Glomerular endothelial cell (primary cell): Measurements from ENCODE around the gene MT1G. TPM values are rescaled to one million over a fixed set of nuclear protein-coding genes. Genes with fewer than 3 reads are reported as not detected.
"Not testable (repeated sequence)": the region's sequence is repeated elsewhere in the genome, so short reads cannot be mapped to it uniquely, and the experiment has no call there.

Experiments used
- DNase-seq: peaks from one replicate; pipeline ENCODE4 v3.0.0-alpha.2; 2011; ENCODE audit warnings: low read depth, low spot score; ENCODE audit errors: extremely low read depth
- total RNA-seq: library from RNA; depleted of rRNA; stranded (reverse); fragments of >200 nt; gene quantifications from 2 replicates; pipeline ENCODE4 v1.2.3, GENCODE V29; 2015

MT1G gene
- total RNA-seq, 1 donor from 2014 or later, result not detected

DNA sequence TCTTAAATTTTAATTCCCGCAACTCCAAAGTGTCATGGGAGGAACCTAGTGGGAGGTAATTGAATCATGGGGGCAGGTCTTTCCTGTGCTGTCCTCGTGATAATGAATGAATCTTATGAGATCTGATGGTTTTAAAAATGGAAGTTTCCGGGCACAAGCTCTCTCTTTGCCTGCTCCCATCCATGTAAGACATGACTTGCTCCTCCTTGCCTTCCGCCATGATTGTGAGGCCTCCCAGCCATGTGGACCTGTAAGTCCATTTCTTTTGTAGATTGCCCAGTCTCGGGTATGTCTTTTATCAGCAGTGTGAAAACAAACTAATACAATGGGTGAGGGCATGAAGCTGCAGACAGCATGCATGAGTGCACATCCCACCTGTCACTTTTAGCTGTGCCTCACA is 44.7 kb downstream of the MT1G start:
- not testable (repeated sequence) for DNase-seq

DNA sequence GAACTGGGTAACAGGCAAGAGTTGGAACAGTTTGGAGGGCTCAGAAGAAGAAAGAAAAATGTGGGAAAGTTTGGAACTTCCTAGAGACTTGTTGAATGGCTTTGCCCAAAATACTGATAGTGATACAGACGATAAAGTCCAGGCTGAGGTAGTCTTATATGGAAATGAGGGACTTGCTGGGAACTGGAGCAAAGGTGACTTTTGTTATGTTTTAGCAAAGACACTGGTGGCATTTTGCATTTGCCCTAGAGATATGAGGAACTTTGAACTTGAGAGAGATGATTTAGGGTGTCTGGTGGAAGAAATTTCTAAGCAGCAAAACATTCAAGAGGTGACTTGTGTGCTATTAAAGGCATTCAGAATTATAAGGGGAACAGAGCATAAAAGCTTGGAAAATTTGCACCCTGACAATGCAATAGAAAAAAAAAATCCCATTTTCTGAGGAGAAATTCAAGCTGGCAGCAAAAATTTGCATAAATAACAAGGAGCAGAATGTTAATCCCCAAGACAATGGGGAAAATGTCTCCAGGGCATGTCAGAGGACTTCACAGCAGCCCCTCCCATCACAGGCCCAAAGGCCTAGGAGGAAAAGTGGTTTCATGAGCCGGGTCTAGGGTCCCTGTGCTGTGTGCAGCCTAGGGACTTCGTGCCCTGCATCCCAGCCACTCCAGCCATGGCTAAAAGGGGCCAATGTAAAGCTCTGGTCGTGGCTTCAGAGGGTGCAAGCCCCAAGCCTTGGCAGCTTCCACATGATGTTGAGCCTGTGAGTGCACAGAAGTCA is 46.0 kb downstream of the MT1G start:
- not testable (repeated sequence) for DNase-seq

DNA sequence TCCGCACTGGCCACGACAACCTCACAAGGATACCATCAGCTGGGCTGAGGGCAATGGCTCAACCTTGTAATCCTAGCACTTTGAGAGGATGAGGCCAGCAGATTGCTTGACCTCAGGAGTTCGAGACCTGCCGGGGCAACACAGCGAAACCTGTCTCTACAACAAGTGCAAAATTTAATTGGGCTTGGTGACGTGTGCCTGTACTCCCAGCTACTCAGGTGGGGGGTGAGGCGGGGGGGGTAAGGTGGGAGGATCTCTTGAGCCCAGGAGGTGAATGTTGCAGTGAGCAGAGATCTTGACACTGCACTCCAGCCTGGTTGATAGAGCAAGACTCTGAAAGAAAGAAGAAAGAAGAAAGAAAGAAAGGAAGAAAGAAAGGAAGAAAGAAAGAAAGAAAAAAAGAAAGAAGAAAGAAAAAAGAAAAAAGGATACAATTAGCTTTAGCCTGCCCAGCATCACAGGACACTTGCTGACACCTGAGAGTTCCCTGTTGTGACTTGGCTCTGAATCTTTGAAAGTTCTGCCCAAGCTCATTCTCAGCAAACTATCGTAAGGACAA is 47.4 kb downstream of the MT1G start:
- no peak for DNase-seq

DNA sequence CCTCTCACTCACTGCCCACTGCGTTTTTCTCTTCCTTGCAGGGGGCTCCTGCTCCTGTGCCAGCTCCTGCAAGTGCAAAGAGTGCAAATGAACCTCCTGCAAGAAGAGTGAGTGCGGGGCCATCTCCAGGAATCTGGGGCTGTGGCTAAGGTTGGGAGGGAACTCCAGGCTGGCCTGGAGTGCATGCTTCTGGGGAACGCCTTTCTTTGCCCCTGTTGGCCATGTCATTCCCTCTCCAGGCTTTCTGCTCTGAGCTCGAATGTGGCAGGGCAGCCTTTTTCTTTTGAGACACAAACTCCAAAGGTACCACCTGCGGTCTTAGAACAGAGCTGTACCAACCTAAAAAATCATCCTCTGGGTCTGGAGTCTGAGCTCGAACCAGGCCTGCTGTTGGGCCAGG is 49.7 kb downstream of the MT1G start:
- no peak for DNase-seq

DNA sequence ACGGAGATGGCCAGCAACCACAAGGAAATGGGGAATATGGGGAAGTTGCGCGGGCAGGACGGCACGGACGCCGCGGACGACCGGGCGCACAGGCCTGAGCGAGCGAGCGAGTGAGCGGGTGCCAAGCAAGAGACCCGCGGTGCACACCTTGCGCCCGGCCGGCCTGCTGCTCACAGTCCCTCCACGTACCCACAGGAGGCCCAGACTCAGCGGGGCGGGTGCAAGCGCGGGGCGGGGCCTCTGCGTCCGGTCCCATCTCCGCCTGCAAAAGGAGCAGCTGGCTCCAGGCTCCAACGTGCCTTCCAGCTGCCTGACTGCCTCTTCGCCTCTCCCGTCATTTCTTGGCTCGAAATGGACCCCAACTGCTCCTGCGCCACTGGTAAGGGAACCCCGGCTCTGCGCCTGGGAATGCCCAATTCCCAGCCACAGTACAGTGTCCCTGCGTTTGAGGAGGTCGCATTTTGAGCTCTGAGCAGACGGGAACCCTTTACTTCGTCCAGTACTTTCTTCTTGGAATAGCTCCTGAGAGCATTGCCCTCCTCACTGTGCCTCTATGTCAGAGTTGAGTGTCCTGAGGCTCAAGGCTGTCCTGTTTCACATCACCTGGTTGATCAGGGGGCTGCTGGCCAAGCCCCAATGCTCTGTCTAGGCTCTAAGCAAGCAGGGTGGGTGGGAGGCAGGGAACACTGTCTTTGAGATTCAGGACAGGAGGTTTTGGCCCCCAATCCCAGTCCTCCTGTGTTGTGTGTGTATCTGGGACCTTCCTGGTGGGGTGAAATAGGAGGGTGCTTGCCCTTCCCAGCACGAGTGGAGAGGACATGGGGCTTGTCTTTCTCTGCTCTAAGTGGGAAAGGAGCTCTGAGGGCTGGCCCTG is 50.4 kb downstream of the MT1G start:
- DNase-seq, result no peak

Other genes with a start within 250 kb of the MT1G start
- 113 and 116 TPM in 2 replicates for gene AMFR, start 242.5 kb downstream of the MT1G start, total RNA-seq
- 33.8 and 67.9 TPM in 2 replicates for gene NUDT21, start 216.7 kb downstream of the MT1G start, total RNA-seq
- 30.8 and 60.5 TPM in 2 replicates for gene OGFOD1, start 216.5 kb downstream of the MT1G start, total RNA-seq
- 37.2 and 37.5 TPM in 2 replicates for gene BBS2, start 148.0 kb downstream of the MT1G start, total RNA-seq
- gene MT4, start 103.0 kb downstream of the MT1G start, total RNA-seq, result not detected in 2 replicates
- not detected in 2 replicates for gene MT3, start 78.5 kb downstream of the MT1G start, total RNA-seq
- gene MT2A, start 59.5 kb downstream of the MT1G start, total RNA-seq, result 281 and 297 TPM in 2 replicates
- gene MT1E, start 42.3 kb downstream of the MT1G start, total RNA-seq, result 15.1 and 105 TPM in 2 replicates
- gene MT1M, start 35.4 kb downstream of the MT1G start, total RNA-seq, result not detected in 2 replicates
- gene MT1A, start 29.4 kb downstream of the MT1G start, total RNA-seq, result 16.4 TPM in 1 of 2 replicates, not detected in the other
- not detected in 2 replicates for gene MT1B, start 16.2 kb downstream of the MT1G start, total RNA-seq
- 1.7 TPM in 1 of 2 replicates, not detected in the other for gene MT1F, start 10.1 kb downstream of the MT1G start, total RNA-seq
- gene MT1H, start 1.7 kb upstream of the MT1G start, total RNA-seq, result not detected in 2 replicates
- gene MT1X, start 14.4 kb upstream of the MT1G start, total RNA-seq, result 2.2 and 6.9 TPM in 2 replicates
- gene NUP93, start 62.1 kb upstream of the MT1G start, total RNA-seq, result 55.6 and 57.0 TPM in 2 replicates
- gene SLC12A3, start 197.1 kb upstream of the MT1G start, total RNA-seq, result not detected in 2 replicates